Cardiac muscle cell (in vitro differentiated cells and primary cell): Measurements from ENCODE around the gene ZNF444. TPM values are rescaled to one million over a fixed set of nuclear protein-coding genes. Genes with fewer than 3 reads are reported as not detected.
"Not testable (repeated sequence)": the region's sequence is repeated elsewhere in the genome, so short reads cannot be mapped to it uniquely, and the experiment has no call there.

Source experiments
- DNase-seq, 2 donors: peaks; one replicate each; pipeline versions ENCODE4 v3.0.0 to v3.0.0-alpha.2; 2010 to 2017; ENCODE audit warnings: low read depth in 1 of 2, low spot score in 1 of 2
- H3K27ac ChIP-seq: fragments of 200-600 bp; sonication (generic); 2 replicates; pipeline ENCODE4 v1.5.1; 2016
- H3K27me3 ChIP-seq: fragments of 200-600 bp; sonication (generic); 2 replicates; pipeline ENCODE4 v1.6.0; 2016; ENCODE audit warnings: control low read depth
- H3K36me3 ChIP-seq: fragments of 200-600 bp; sonication (generic); 2 replicates; pipeline ENCODE4 v1.5.1; 2016; ENCODE audit warnings: control low read depth
- H3K4me1 ChIP-seq: fragments of 200-600 bp; sonication (generic); 2 replicates; pipeline ENCODE4 v1.8.1; 2017; ENCODE audit warnings: low read depth, mild to moderate bottlenecking, mixed run types
- H3K4me3 ChIP-seq: fragments of 200-600 bp; sonication (generic); 2 replicates; pipeline ENCODE4 v1.5.1; 2016; ENCODE audit warnings: mild to moderate bottlenecking
- H3K9me3 ChIP-seq: fragments of 200-600 bp; sonication (generic); 2 replicates; pipeline ENCODE4 v1.5.1; 2017; ENCODE audit warnings: low read depth, mild to moderate bottlenecking, control low read depth
- polyA plus RNA-seq: library from polyadenylated mRNA; unstranded; fragments of >200 nt; fragmentation: Nextera tagmentation; extraction: Ambion mirVana; gene quantifications from 2 replicates; pipeline ENCODE4 v1.2.1, GENCODE V29; 2016
- total RNA-seq: library from RNA; depleted of rRNA; stranded (reverse); fragments of >200 nt; gene quantifications from 2 replicates; pipeline ENCODE4 v1.2.3, GENCODE V29; 2016
- TF ChIP-seq, protein P1 (sequence below): IDR thresholded peaks from 2 replicates; pipeline ENCODE4 v1.5.1; 2012; ENCODE audit warnings: low read depth, mild to moderate bottlenecking, low read length

ZNF444 gene
- total and polyA plus RNA-seq, 2 experiments from 2014 or later = 71.8 to 72.8 TPM

DNA sequence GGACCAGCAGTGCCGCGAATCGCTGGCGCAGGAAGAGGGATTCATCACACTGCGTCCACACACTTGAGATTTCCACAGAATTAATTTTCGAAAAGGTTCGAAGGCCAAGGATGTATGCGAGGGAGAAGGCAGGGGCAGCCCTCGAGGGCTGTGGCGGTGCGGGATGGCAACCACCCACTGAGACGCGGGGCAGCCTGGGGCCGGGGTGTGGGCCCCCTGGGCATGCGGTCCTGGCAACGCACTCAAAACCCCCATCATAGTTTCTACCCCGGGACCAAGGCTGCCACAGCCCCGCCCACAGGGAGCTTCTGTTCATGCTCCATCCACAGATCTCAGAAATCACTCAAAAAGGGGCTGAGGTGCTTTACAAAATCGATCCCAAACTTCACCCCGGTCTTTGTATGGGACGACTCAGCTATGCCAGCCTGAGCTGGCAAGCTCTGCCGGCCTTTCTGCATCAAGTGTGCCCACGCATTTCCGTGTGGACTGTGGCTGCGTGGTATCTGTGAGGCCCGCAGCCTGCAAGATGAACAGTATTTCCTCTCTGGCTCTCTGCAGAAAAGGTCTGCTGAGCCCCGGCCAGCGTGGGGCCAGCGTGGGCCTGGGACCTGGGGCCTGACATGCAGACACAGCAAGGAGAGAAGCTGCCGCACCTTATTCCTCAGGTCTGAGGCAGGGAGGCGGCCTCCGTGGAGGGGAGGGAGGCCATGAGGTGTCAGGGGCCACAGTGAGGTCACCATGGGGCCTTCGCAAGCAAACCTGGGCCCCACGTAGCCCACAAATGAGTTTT is 39.1 kb upstream of the ZNF444 start:
- no peak for DNase-seq
- H3K4me1 ChIP-seq = peaks cover 4% of the 10 kb centered on the region
- H3K4me3 ChIP-seq = no peak overlapping the region
- no peaks in the 10 kb centered on the region for H3K9me3 ChIP-seq
- no peaks in the 10 kb centered on the region for H3K36me3 ChIP-seq
- TF ChIP-seq, protein P1, sequence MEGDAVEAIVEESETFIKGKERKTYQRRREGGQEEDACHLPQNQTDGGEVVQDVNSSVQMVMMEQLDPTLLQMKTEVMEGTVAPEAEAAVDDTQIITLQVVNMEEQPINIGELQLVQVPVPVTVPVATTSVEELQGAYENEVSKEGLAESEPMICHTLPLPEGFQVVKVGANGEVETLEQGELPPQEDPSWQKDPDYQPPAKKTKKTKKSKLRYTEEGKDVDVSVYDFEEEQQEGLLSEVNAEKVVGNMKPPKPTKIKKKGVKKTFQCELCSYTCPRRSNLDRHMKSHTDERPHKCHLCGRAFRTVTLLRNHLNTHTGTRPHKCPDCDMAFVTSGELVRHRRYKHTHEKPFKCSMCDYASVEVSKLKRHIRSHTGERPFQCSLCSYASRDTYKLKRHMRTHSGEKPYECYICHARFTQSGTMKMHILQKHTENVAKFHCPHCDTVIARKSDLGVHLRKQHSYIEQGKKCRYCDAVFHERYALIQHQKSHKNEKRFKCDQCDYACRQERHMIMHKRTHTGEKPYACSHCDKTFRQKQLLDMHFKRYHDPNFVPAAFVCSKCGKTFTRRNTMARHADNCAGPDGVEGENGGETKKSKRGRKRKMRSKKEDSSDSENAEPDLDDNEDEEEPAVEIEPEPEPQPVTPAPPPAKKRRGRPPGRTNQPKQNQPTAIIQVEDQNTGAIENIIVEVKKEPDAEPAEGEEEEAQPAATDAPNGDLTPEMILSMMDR = no peak
- no peaks in the 10 kb centered on the region for H3K27me3 ChIP-seq
- H3K27ac ChIP-seq = no peak overlapping the region

DNA sequence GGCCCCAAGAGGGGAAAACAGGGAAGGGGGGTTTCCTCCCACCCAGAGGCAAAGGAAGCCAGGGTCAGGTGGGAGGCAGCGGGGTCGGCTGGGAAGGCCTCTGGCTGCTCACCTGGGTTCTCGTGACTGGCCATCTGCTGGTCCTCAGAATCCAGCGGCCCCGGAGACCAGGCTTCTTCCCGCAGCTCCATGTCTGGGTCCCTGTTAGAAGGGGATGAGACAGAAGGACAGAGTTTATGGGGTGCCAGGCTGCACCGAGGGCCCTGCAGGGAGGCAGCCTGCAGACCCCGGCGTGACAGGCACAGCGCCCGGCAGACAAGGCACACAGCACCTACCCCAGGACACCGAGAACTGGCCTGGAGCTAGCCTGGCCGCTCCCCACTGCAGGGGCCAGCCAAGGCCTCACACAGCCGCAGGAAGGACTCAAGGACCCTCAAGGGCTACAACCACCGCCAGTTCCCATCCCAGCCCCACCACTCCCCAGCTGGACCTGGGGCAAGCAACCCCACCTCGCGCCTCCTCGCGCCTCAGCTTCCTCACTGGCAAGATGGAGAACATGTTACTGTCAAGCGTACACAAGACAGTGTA is 38.0 kb upstream of the ZNF444 start:
- H3K9me3 ChIP-seq = no peaks in the 10 kb centered on the region
- no peaks in the 10 kb centered on the region for H3K27me3 ChIP-seq
- H3K4me3 ChIP-seq = no peak overlapping the region
- TF ChIP-seq, protein P1 = no peak
- peaks cover 4% of the 10 kb centered on the region for H3K4me1 ChIP-seq
- no peak overlapping the region for H3K27ac ChIP-seq
- DNase-seq = no peak
- H3K36me3 ChIP-seq = no peaks in the 10 kb centered on the region

DNA sequence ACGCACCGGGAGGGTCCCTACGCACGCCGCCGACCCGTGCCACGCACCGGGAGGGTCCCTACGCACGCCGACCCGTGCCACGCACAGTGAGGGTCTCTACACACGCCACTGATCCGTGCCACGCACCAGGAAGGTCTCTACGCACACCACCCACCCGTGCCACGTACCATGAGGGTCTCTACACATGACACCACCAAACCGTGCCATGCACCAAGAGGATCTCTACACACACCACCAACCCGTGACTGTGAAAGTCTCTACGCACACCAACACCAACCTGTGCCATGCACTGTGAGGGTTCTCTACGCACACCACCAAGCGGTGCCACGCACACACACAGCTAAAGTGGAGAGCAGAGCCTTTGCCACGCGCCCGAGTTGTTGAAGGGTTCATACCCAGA is 36.7 kb upstream of the ZNF444 start:
- peaks cover 16% of the 10 kb centered on the region for H3K4me1 ChIP-seq
- DNase-seq = no peak
- no peak overlapping the region for H3K27ac ChIP-seq
- no peak overlapping the region for H3K4me3 ChIP-seq
- no peaks in the 10 kb centered on the region for H3K9me3 ChIP-seq
- no peaks in the 10 kb centered on the region for H3K36me3 ChIP-seq
- TF ChIP-seq, protein P1 = no peak
- no peaks in the 10 kb centered on the region for H3K27me3 ChIP-seq

DNA sequence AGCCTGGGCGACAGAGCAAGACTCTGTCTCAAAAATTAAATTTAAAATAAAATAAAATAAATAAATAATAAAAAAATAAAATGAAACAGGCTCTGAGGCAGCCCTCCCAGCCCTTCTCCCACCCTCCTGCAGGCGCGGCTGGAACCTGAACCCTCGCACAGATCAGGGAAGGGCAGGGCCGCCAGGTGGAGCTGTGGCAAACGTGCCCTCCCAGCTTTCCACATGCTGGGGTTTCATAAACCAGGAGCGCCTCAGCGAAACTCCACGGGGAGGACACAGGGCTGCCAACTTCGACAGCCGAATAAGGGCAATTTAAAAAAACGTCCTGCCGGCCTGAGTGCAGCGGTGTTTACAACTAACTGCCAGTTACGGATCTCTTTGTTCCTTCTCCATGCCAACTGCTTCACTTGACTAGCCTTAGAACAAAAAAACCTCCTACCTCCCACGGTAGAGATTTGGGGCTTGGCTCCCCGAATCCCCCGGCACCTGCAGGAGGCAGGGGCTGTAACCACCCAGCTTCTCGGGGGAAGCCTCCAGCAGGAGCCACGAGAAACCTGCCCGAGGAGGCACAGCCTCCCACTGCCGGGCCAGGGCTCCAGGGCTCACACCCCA is 35.9 kb upstream of the ZNF444 start:
- Histone ChIP-seq H3K4me1 (peaks cover 22% of the 10 kb centered on the region), H3K36me3 (no peaks in the 10 kb centered on the region), H3K27me3 (no peaks in the 10 kb centered on the region), H3K4me3 (no peak overlapping the region), H3K27ac (peak overlapping the region; percentile 48), H3K9me3 (no peaks in the 10 kb centered on the region)
- TF ChIP-seq, protein P1 = peak; percentile 51
- DNase-seq = peak; percentile 61 to 78

GRCh38 chr19:56105831-56106396 is 35.2 kb upstream of the ZNF444 start:
- H3K27me3 ChIP-seq, DNase-seq, H3K4me3 ChIP-seq, H3K36me3 ChIP-seq, H3K9me3 ChIP-seq: not testable (repeated sequence)
- H3K27ac ChIP-seq = peak overlapping the region; percentile 48
- peaks cover 29% of the 10 kb centered on the region for H3K4me1 ChIP-seq
